PC-9 (cell line): ENCODE data around the gene PSMC3IP. TPM values are rescaled to one million over a fixed set of nuclear protein-coding genes. Genes with fewer than 3 reads are reported as not detected.

Source experiments
- BruUV-seq: library from RNA; stranded (reverse); fragments of 400-500 nt; replicated peaks from 2 replicates; lab custom pipeline; 2021; lab: Mats Ljungman, UMichigan
- CTCF ChIA-PET: fragments of 300-600 bp; sonication (Branson Sonifier 250); formaldehyde crosslinking; loops from one replicate; lab custom pipeline; 2022; ENCODE audit warnings: antibody characterized with exemption; lab: Charles Lee
- POLR2A ChIA-PET: fragments of 300-600 bp; sonication (Branson Sonifier 250); formaldehyde crosslinking; loops from one replicate; lab custom pipeline; 2022; ENCODE audit warnings: antibody characterized with exemption; ENCODE audit not compliant: unreplicated experiment; lab: Charles Lee
- DNase-seq, 2 experiments: peaks; one replicate each; pipeline versions ENCODE4 v3.0.0 to v3.0.0-alpha.2; 2015 to 2022; ENCODE audit warnings: mixed read lengths in 1 of 2
- H2AFZ ChIP-seq: fragments of 200-600 bp; sonication (generic); 2 replicates; pipeline ENCODE4 v1.8.1; 2017; ENCODE audit warnings: antibody characterized with exemption
- H3F3A ChIP-seq: fragments of 200-600 bp; sonication (generic); 2 replicates; pipeline ENCODE4 v1.8.1; 2017; ENCODE audit warnings: antibody characterized with exemption, mild to moderate bottlenecking, low read depth; ENCODE audit not compliant: insufficient read depth
- H3K27ac ChIP-seq: fragments of 200-600 bp; sonication (generic); 2 replicates; pipeline ENCODE4 v1.6.1; 2016; ENCODE audit warnings: mixed run types
- H3K27me3 ChIP-seq: fragments of 200-600 bp; sonication (generic); 2 replicates; pipeline ENCODE4 v1.6.1; 2016; ENCODE audit warnings: low read depth, mixed run types; ENCODE audit not compliant: insufficient read depth
- H3K36me3 ChIP-seq: fragments of 200-600 bp; sonication (generic); 2 replicates; pipeline ENCODE4 v1.6.1; 2016; ENCODE audit warnings: low read depth, mixed run types
- H3K4me1 ChIP-seq: fragments of 200-600 bp; sonication (generic); replicated peaks from 2 replicates; pipeline ENCODE4 v1.6.1; 2016; ENCODE audit warnings: mixed run types; ENCODE audit not compliant: insufficient read depth
- H3K4me2 ChIP-seq: fragments of 200-600 bp; sonication (generic); 2 replicates; pipeline ENCODE4 v1.6.1; 2017; ENCODE audit warnings: mixed run types
- H3K4me3 ChIP-seq: fragments of 200-600 bp; sonication (generic); 2 replicates; pipeline ENCODE4 v1.6.1; 2016; ENCODE audit warnings: mixed run types
- H3K79me2 ChIP-seq: fragments of 200-600 bp; sonication (generic); 2 replicates; pipeline ENCODE4 v1.6.1; 2017; ENCODE audit warnings: low read depth, mixed run types
- H3K9me2 ChIP-seq: fragments of 200-600 bp; sonication (generic); 2 replicates; pipeline ENCODE4 v1.8.1; 2017; ENCODE audit warnings: mild to moderate bottlenecking; ENCODE audit not compliant: insufficient read depth
- H3K9me3 ChIP-seq: fragments of 200-600 bp; sonication (generic); 2 replicates; pipeline ENCODE4 v1.8.1; 2016; ENCODE audit warnings: low read depth; ENCODE audit not compliant: insufficient read depth
- H4K20me1 ChIP-seq: fragments of 200-600 bp; sonication (generic); 2 replicates; pipeline ENCODE4 v1.8.1; 2017; ENCODE audit not compliant: insufficient read depth
- EZH2 ChIP-seq: fragments of 200-600 bp; sonication (generic); IDR thresholded peaks from 2 replicates; pipeline ENCODE4 v1.8.0; 2017; ENCODE audit warnings: antibody characterized with exemption, low read depth
- intact Hi-C: fragments of 100-400 bp; cut with micrococcal nuclease; formaldehyde crosslinking; loops from one replicate; pipeline ENCODE4 v1.10.0; 2022; ENCODE audit not compliant: unreplicated experiment
- total RNA-seq: library from RNA; stranded (reverse); gene quantifications from 2 replicates; pipeline ENCODE4 v1.2.3, GENCODE V29; 2021
- TF ChIP-seq, protein P1 (sequence below): fragments of 200-600 bp; sonication (generic); conservative IDR thresholded peaks from 2 replicates; pipeline ENCODE4 v1.6.1; 2017; ENCODE audit warnings: mixed run types, antibody characterized with exemption, mild to moderate bottlenecking, moderate library complexity

The PSMC3IP gene
- total RNA-seq, 1 experiment from 2014 or later: 13.4 TPM

DNA sequence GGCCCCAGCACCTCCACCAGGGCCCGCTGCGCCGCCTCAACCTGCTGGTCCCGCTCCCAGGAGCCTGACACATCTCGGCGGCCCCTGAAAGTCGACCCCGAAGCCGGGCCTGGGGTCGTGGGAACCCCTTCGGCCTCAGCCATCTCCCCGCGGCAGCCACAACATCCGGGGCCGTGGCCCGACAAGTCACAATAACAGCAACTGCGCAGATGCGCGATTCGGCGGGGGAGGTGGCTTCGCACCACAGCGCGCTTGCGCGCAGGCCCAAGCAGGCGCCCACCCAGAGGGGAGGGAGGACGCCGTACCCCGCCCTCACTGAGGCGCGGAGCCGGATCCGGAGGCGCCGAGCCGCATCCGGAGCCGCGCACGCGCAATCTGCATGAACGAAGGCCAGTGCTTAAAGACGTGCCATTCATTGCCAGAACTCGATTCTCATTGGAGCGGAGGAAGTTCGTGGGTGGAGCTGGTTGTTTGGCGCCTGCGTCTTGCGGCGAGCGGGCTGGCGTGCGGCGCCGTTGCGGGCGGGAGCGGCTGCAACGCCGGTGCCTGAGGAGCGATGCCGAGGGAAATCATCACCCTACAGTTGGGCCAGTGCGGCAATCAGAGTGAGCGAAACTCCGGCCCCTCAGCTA lies 31.8 kb upstream of the PSMC3IP start, which contains the start of the genes RETREG3 and TUBG1:
Gene RETREG3, minus strand, starts transcription at position 193 of the 632 bp plus-strand sequence. Its CDS starts 50 bp downstream, at position 143.
Gene TUBG1, plus strand, starts transcription at position 502 of the 632 bp plus-strand sequence. Its CDS starts 55 bp downstream, at position 557.
- no peak for TF ChIP-seq EZH2
- TF ChIP-seq, protein P1, sequence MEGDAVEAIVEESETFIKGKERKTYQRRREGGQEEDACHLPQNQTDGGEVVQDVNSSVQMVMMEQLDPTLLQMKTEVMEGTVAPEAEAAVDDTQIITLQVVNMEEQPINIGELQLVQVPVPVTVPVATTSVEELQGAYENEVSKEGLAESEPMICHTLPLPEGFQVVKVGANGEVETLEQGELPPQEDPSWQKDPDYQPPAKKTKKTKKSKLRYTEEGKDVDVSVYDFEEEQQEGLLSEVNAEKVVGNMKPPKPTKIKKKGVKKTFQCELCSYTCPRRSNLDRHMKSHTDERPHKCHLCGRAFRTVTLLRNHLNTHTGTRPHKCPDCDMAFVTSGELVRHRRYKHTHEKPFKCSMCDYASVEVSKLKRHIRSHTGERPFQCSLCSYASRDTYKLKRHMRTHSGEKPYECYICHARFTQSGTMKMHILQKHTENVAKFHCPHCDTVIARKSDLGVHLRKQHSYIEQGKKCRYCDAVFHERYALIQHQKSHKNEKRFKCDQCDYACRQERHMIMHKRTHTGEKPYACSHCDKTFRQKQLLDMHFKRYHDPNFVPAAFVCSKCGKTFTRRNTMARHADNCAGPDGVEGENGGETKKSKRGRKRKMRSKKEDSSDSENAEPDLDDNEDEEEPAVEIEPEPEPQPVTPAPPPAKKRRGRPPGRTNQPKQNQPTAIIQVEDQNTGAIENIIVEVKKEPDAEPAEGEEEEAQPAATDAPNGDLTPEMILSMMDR: peak; percentile 44; the same call in 1 of the 2 replicates
- Histone ChIP-seq H3K27me3 (no peaks in the 10 kb centered on the region), H3K9me3 (no peaks in the 10 kb centered on the region), H3K4me3 (peak within 1 kb of the TSS; percentile 99), H3K4me1 (peaks cover 13% of the 10 kb centered on the region), H4K20me1 (peaks cover 7% of the 10 kb centered on the region; the same call in 1 of the 2 replicates), H2AFZ (peak within 1 kb of the TSS; percentile 97), H3K36me3 (peaks cover 19% of the 10 kb centered on the region; the same call in 1 of the 2 replicates), H3F3A (peaks cover 11% of the 10 kb centered on the region), H3K27ac (peak within 1 kb of the TSS; percentile 48), H3K4me2 (peak within 1 kb of the TSS; percentile 100), H3K79me2 (peaks cover 68% of the 10 kb centered on the region), H3K9me2 (no peaks in the 10 kb centered on the region)
- POLR2A ChIA-PET: interaction anchor here (0.6 to 1.2 kb wide), 4 partner anchors 9 to 556 kb away, joined by 3 to 9 read pairs (median 6); no protein-coding TSS in a partner anchor
- CTCF ChIA-PET: interaction anchor here (1.0 kb wide), 1 partner anchor 69 kb away, joined by 3 read pairs; no protein-coding TSS in a partner anchor
- intact Hi-C loops: loop anchor here (1.0 kb wide), 1 partner anchor 68 kb away; no protein-coding TSS in a partner anchor
- DNase-seq: peak; percentile 94 to 99
- BruUV-seq: no TSS peak

GRCh38 chr17:42608305-42609181 lies 31.0 kb upstream of the PSMC3IP start:
- no peaks in the 10 kb centered on the region for H3K9me3 ChIP-seq
- H3F3A ChIP-seq: peaks cover 15% of the 10 kb centered on the region
- no peaks in the 10 kb centered on the region for H3K9me2 ChIP-seq
- no peak for DNase-seq
- intact Hi-C loops: loop anchor here (1.0 kb wide), 1 partner anchor 69 kb away; no protein-coding TSS in a partner anchor
- H3K4me1 ChIP-seq: peaks cover 13% of the 10 kb centered on the region
- peak overlapping the region; percentile 92 for H2AFZ ChIP-seq
- peaks cover 73% of the 10 kb centered on the region for H3K79me2 ChIP-seq
- peak overlapping the region; percentile 99 for H3K4me3 ChIP-seq
- peaks cover 19% of the 10 kb centered on the region; the same call in 1 of the 2 replicates for H3K36me3 ChIP-seq
- H3K27me3 ChIP-seq: no peaks in the 10 kb centered on the region
- CTCF ChIA-PET: no interaction called here
- H3K4me2 ChIP-seq: peak overlapping the region; percentile 100
- BruUV-seq: TSS peak; percentile 40
- TF ChIP-seq EZH2: no peak
- POLR2A ChIA-PET: interaction anchor here (0.6 to 1.2 kb wide), 4 partner anchors 10 to 70 kb away, joined by 4 to 9 read pairs (median 7); no protein-coding TSS in a partner anchor
- peak overlapping the region; percentile 48 for H3K27ac ChIP-seq
- peaks cover 7% of the 10 kb centered on the region; the same call in 1 of the 2 replicates for H4K20me1 ChIP-seq

- BruUV-seq: no TSS peak
- TF ChIP-seq, protein P1: no peak
- no peak for TF ChIP-seq EZH2
- Histone ChIP-seq H3K4me1 (peaks cover 13% of the 10 kb centered on the region), H3F3A (peaks cover 15% of the 10 kb centered on the region), H3K4me2 (peak overlapping the region; percentile 100), H3K27me3 (no peaks in the 10 kb centered on the region), H3K9me2 (no peaks in the 10 kb centered on the region), H4K20me1 (peaks cover 13% of the 10 kb centered on the region; the same call in 1 of the 2 replicates), H3K79me2 (peaks cover 80% of the 10 kb centered on the region), H3K9me3 (no peaks in the 10 kb centered on the region), H3K4me3 (peak overlapping the region; percentile 99; the same call in 1 of the 2 replicates), H3K36me3 (peaks cover 18% of the 10 kb centered on the region; the same call in 1 of the 2 replicates), H3K27ac (no peak overlapping the region), H2AFZ (no peak overlapping the region)
- POLR2A ChIA-PET: interaction anchor here (0.6 to 0.7 kb wide), 2 partner anchors 30 to 60 kb away, joined by 3 to 4 read pairs; no protein-coding TSS in a partner anchor
- CTCF ChIA-PET: interaction anchor here (0.7 kb wide), 1 partner anchor 29 kb away, joined by 4 read pairs; no protein-coding TSS in a partner anchor
- DNase-seq: no peak
- intact Hi-C loops: no loop called here
Measured at GRCh38 chr17:42607769-42608168, 30.2 kb upstream of the PSMC3IP start.
